AG08395 (cell line): ENCODE results near the gene GPR157.

Experiments
- DNase-seq: peaks from one replicate; pipeline ENCODE4 v3.0.0; 2012; ENCODE audit warnings: mixed read lengths, low spot score

Gene GPR157

DNA sequence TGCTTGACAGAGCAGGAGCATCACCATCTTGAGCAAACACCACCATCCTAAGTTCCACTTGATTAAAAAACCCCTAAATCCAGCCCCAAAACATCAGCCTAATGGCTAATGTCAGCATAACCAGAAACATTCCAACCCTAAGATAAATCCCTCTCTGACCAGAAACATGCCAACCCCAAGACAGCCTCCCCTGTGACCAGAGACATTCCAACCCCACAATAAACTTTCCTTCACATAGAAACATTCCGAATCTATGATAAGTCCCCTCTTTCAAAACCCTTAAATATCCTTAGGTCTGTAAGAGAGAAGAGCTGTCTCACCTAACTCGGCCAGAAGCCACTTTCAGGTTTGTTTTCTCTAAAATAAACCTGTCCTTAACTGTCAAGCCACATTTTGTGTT lies 42.1 kb downstream of the GPR157 start:
- DNase-seq = no peak

DNA sequence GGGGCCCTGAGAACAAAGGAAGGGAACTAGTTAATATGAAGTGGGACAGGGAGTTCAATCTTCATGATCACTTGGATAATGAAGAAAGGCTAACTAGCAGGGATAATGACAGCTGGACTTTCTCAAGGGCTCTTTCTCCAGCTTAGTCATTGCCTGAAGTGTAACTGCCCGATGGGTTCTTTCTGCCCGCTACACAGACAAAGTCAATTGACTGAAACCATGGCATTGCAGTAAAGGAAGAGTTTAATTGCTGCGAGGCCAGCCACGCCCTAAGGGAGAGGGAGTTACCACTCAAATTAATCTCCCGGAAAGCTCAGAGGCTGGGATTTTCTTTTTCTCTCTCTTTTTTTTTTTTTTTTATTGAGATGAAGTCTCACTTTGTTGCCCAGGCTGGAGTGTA lies 42.9 kb downstream of the GPR157 start:
- no peak for DNase-seq

DNA sequence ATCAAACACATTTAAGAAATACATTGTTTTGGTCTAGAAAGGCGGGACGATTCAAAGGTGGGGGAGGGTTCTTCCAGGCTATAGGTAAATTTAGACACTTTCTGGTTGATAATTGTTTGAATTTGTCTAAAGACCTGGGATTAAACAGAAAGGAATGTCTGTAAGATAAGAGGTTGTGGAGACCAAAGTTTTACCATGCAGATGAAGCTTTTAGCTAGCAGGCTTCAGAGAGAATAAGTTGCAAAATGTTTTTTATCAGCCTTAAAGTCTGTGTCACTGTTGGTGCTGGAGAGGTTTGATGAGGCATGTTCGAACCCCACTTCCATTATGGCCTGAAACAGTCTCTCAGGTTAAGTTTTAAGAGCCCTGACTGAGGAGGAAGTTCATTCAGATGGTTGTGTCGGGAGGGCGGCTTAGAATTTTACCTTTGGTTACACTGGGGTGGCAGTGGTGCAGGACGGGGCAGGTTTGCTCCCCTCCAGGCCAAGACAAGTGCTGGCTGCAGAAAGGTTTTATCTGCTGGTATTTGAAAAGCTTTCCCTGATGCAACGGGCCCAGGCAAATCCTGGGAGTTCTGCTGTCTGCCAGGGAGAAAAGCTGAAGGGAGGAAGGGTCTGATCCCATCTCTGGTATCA lies 43.5 kb downstream of the GPR157 start:
- DNase-seq = no peak

DNA sequence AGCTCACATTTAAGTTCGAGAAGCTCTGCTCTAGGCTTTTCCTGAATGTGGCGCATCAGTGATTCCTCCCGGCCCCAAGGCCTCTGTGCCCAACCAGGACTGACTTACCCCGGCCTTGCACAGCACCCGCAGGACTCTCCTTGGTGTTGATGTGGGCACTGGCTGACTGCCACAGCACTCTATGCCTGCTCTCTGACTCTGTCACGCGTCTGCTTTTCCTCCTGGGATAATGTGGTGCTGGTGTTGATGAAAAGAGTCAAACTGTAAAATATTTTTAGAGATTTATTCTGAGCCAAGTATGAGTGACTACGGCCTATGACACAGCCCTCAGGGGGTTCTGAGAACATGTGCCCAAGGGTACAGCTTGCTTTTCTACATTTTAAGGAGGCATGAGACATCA lies 44.0 kb downstream of the GPR157 start:
- DNase-seq = peak; percentile 29

DNA sequence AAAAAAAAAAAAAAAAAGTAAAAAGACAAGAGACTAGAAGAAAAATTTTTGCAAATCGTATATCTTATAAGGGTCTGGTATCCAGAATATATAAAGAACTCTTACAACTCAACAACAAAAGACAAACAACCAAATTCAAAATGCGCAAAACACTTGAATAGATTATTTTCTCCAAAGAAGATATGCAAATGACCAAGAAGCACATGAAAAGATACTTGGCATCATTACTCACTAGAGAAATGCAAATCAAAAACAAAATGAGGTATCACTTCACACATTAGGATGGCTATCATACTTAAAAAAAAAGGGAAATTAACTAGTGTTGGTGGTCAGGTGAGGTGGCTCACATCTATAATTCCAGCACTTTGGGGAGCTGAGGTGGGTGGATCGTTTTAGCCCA lies 47.4 kb downstream of the GPR157 start:
- no peak for DNase-seq

DNA sequence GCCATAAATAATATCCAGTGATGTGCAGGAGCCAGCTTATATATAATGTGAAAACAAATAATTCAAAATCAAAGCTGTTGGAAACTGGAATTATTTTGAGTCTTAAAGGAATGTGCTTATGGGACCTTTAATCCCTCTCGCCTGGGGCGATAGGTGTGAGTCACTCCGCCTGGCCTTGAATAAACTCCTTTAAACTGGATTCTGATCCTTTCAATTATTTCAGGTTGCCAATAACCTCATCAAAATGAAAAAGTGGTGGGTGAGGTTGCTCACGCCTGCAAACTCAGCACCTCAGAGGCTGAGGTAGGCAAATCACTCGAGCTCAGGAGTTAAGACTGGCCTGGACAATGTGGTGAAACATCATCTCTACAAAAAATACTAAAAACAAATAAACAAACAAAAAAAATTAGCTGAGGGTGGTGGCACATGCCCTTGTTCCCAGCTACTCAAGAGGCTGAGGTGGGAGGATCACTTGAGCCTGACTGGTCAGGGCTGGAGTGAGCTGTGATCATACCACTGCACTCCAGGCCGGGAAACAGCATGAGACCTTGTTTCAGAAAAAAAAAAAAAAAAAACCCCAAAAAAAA lies 48.1 kb downstream of the GPR157 start:
- DNase-seq = no peak

DNA sequence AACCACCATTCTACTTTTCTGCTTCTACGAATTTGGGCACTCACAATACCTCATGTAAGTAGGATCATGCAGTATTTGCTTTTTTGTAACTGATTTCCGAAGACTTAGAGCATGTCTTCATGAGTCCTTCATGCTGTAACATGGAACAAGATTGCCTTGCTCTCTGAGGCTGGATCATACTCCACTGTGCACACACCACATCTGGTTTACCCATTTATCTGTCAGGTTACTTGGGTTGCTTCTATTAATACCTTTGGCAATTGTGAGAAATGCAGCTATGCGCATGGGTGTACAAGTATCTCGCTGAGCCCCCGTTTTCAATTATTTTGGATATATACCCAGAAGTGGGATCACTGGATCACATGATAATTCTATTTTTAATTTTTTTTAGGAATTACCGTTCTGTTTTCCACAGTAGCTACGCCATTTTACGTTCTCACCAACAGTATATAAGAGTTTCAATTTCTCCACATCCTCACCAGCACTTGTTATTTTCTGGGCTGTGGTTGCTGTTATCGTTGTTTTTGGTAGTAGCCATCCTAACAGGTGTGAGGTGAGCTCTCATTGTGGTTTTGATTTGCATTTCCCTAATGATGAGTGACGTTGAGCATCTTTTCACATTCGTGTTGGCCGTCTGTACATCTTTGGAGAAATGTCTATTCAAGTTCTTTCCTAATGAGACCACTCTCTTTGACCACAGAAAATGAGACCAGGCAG lies 48.8 kb downstream of the GPR157 start:
- no peak for DNase-seq

DNA sequence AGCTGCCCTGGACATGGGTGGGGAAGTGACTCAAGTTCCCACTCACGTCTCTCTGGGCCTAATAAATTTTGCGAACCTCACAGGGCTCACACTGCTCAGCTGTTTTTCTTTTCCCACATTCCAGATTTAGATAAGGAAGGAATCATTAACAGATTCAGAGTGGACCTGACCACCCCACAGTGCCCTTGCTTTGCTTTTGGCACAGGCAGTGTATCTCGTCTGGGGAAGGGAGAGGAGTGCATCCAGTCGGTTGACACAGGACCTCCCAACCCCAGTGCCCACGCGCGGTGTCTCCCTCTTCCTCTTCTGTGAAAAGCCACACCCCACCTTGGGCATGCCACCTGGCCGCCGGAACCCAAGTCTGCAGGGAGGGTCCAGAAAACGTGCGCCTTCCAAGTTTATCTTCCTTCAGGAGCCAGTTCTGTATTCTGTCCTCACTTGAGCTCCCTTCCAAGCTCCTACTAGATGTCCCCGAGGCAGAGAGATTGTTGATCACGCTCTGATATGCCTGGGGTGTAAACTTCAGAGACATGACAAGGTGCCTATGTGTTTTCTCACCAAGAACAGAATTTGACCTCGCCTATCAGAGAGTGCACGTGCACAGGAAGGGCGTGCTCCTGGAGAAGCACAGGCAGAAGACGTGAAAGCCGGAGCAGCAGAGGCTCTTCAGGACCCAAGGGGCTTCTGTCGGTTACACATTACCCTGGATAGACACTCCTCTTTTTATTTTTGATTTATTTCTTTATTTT lies 50.0 kb downstream of the GPR157 start:
- DNase-seq = no peak

DNA sequence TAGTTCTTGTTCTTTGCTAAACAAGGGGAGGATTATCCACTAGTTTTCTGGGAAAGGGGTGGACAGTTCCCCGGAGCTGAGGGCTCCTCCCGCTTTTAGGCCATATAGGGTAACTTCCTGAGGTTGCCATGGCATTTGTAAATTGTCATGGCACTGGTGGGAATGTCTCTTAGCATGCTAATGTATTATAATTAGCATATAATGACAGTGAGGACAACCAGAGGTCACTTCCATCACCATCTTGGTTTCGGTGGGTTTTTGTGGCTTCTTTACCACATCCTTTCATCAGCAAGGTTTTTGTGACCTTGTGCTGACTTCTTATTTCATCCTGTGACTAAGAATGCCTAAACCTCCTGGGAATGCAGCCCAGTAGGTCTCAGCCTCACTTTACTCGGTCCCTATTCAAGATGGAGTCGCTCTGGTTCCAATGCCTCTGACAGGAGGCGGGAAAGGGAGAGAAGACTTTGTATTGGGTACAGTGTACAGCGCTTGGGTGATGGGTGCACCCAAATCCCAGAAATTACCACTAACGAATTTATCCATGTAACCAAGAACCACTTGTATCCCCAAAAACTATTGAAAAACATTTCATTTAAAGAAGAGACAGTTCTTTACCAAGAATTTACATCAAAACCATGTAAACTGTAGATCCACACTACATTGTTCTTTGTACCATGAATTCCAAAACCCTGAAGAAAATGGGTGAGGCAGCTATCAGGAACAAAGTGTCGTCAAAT lies 50.7 kb downstream of the GPR157 start:
- DNase-seq = no peak

DNA sequence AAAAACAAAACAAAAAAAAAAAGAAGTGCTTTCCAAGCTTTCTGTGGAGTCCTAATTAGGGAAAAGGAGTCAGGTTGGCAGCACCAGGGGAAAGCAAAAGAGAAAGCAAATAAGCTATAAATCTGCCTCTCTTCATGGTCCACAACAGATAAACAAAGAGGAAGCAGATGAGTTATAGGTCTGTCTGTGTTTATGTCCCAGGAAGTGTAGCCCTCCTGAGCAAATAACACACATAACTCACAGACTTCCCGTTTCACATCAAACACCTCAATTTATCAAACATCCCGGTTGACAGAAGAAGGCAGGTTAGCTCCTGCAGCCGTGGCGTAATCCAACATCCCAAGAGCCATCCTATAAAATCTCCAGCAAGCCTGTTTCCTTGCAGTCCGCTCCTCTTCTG lies 53.9 kb downstream of the GPR157 start:
- DNase-seq = no peak

DNA sequence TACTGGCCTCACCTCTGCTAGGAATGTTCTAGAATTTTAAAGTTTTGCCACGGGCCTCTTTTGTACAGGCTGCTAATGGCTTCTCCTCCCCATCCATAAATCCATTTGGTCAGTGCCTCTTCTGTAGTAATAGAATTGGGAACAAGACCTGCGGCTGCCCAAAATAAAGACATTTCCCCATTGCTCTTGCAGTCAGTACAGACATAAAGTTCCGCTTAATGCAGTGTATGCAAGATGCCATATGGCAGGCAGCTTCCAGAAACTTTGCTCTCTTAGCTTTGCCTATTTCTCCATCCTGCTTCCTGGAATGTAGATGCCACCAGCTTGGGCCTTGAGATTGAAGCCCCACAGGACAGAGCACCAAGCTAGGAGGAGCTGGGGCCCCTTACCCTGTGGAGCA lies 55.8 kb downstream of the GPR157 start:
- DNase-seq = no peak

DNA sequence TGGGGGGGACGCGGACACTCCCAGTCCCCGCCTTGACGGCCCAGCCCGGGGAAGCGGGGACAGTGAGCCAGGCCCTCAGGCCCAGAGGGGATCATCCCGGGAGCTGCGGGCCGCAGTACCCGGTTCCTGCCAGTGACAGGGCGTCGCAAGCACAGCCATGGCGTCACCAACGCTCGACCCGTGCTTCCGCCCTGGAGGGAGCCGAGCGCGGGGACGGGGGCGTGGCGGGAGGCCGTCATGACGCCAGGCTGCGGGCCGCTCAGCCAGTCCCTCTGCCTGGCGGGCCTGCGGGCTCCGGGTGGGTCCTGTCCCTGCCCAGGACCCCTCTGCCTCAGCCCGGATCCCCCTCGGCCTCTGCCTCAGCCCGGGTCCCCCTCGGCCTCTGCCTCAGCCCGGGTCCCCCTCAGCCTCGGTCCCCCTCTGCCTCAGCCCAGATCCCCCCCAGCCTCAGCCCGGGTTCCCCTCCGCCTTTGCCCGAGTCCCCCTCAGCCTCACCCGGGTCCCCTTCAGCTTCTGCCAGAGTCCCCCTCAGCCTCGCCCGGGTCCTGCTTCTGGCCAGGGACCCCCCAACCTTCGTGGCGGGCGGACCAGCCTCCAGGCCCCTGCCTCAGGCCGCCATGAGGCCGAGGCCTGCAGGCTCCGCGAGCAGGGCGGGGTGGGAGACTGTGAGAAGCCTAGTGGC lies 57.2 kb downstream of the GPR157 start:
- DNase-seq = no peak

DNA sequence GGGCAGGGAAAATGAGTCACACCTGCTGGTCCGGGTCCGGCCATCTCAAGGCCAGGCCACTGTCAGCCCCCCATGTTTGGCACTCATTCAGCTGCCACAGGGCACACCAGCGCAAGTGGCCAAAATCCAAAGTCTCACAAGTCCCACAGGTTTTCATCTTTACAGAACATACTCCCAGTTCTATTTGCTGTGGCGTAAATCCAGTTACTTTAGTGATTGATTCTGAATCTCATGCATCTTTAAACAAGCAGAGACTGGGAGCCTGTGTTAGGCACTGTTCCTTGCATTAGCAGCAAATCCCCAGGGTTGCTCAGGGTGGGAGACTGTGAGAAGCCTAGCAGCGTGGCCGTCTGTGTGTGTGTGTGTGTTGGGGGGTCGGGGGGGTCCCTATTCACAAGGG lies 58.4 kb downstream of the GPR157 start:
- DNase-seq = no peak

DNA sequence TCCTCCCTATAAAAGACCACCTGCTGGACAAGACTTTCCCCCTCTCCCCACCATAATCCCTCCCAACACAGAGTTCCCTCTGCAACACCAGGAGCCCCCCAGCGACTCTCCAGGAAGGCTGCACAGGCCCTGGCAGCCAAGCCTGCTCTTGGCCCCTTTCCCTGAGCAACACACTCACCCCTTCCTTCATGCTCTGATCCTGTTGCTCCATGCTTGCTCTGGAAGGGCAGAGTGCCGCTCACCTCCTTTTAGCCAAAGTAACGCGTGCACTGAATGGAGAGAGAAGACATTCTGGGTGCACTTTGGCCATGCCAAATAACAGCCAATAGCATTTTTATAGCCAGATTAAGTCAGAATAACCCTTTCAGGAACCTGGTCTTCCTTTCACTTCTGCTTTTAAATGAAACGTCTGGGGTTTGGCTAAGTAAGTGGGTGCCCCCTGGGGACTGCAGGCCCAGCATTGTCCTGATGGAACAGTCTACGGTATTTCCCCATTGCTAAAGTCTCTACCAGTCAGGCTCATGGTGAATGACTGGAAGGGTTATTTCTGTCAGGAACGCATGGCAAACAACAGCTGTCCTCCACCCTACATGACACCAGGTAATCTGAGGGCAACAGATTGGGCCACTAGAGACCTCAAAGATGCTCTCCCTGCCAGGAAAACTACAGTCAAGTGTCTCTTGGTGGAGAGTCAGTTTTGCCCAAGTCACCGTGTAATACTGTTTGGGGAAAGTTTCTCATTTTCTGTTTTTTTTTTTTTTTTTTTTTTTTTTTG lies 59.4 kb downstream of the GPR157 start, which contains the start of gene SLC2A5:
Gene SLC2A5 (minus strand): TSS at position 310 of the 775 bp plus-strand sequence. CDS start 99 bp downstream, at position 211.
- no peak for DNase-seq

DNA sequence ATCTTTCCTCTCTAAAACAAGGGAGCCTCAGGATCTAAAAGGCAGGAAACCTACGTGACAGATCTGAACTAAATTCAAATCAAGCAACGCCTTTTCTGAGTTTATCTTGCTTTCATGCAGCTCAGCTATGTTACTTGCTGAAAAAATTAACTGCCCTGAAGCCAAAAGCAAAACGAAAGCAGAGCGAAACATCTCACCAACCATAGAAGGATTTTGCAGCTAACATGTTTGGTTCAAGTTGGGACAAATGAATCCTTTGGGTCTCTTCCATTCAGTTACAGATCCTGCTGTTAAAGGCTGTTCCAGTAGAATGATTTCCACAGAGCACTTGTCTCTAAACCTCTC lies 59.9 kb downstream of the GPR157 start:
- DNase-seq = no peak

DNA sequence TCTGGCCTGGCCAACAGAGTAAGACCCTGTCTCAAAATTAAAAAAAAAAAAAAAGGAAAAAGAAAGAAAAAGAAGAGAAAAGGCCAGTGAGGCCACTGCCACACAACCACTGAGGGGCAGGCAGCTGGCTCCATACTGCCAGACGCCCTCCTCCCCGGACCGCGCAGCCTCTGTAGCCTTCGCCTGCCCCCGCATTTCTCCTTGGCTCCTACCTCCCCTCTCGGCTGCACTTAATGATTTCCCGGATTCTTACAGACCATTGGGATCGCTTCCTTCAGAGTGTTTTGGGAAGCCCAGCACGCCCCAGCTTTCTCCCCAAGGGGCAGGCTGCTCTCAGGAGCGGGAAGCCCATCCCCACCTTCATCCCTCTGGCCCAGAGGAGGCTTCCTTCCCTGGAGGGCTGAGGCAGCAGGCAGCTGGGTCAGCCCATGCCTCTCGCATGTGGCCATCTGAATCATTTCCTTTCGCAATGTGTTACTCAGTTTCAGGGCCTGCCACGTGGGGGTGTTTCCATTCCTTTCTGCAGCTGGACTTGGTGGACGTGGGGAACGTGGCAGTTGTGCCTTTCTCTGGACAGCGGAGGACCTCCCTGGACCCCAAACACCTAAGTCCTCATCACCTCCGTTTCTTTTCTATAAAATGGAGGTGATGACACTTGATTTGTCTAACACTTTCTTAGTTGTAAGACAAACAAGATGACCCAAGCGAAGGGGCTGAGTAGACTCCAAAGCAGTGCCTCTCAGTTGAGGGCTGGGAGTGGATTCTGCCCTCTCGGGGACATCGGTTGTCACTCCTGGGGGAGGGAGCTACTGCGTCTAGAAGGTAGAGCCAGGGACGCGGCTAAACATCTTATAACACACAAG lies 61.7 kb downstream of the GPR157 start:
- DNase-seq = peak; percentile 91

DNA sequence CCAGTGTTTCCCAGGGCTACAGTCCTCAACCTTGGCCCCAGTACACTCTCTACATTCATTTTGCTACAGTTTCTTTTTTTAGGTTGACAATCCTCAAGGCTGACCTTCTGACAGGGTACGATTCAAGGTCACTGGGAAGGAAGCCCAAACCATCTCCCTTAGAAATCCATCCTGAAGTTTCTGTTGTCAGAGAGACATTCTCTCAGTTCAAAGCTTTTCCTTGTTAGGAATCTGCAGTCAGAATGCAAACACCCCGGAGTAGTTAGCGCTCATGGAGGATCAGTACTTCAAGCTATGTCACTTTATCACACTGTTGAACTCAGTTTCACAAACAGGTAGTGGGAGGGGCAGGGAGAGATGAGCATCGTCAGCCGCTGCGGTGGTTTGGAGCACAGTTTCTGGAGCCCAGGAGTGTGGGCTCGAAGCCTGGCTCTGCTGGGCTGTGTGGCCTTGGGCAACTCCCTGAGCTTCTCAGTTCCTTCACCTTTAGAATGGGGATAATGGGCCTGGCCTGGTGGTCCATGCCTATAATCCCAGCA lies 63.6 kb downstream of the GPR157 start:
- no peak for DNase-seq

DNA sequence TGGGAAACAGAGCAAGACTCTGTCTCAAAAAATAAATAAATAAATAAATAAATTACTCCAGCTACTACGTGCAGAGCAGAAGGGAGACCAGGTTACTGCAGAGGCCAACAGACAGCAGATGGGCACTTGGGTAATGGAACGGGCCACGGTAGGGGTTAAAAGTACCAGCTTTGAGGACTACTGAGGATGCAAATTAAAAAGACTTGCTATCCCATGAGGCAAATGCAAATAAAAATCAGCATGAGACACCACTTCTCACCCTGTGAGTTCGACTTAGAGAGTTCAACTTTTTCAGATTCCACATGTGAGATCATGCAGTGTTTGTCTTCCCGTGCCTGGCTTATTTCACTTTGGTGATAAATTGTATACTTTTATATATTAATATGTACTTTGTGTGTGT lies 66.1 kb downstream of the GPR157 start:
- no peak for DNase-seq

DNA sequence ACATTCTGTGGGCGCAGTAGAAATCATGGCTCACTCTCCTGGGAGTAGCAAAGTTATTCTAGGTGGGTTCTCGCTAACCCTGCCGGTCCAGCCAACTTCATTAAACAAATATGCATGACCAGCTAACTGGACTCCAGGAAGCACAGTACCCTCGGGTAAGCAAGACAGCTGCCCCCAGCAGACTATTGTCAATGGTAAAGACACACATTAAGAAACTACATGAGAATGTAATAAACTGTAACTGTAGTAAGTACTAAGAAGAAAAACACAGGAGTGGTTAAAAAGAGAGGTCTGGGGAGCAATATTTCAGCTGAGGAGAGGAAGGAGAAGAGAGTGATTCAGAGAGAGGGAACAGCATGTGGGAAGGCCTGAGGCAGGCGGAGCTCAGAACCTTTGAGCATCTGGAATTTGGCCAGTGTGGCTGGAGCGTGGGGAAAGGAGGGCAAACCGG lies 66.9 kb downstream of the GPR157 start:
- DNase-seq = no peak
